Testis (tissue), 2 donors: Measurements from ENCODE around the gene EMC6.

Experiments used
- POLR2A ChIP-seq: fragments of 450-650 bp; IDR thresholded peaks from one replicate; pipeline ENCODE4 v1.6.1; 2017; ENCODE audit warnings: antibody characterized with exemption, mild to moderate bottlenecking, moderate library complexity
- TF ChIP-seq, protein P1 (sequence below), 3 experiments: fragments of 450-650 bp in 2 of 3; fragments of 200-600 bp in 1 of 3; sonication (generic) in 1 of 3; IDR thresholded peaks; one replicate each; pipeline ENCODE4 v1.5.1; 2016 to 2019; ENCODE audit warnings: antibody characterized with exemption in 3 of 3, mild to moderate bottlenecking in 2 of 3, moderate library complexity in 1 of 3

DNA sequence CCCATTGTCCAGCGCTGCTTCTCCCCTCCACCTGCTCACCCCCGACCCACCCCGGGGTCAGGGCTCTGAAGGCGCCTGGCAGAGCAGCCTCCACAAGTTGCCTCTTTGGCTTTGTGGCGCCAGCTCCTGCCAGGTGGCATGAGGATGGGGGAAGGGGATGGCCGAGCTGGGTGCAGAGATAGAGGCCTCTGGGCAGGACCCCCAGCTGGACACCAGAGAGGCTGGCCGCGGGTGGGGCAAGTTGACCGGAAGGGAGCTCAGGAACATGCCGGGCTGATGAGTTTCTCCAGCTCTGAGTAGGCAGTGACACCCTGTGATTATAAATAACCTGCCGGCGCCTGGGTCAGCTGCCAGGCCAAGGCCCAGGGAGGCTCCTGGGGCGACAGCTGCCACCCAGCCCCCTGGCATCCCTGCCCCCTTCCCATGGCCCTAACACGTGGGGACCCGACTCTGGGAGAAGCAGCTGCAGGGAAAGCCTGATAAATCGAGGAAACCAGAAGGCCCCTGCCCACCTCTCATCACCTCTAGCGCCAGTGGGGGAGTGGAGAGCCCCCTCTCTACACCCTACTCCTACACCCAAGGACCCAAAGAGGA is 26.6 kb downstream of the EMC6 start:
- TF ChIP-seq, protein P1, sequence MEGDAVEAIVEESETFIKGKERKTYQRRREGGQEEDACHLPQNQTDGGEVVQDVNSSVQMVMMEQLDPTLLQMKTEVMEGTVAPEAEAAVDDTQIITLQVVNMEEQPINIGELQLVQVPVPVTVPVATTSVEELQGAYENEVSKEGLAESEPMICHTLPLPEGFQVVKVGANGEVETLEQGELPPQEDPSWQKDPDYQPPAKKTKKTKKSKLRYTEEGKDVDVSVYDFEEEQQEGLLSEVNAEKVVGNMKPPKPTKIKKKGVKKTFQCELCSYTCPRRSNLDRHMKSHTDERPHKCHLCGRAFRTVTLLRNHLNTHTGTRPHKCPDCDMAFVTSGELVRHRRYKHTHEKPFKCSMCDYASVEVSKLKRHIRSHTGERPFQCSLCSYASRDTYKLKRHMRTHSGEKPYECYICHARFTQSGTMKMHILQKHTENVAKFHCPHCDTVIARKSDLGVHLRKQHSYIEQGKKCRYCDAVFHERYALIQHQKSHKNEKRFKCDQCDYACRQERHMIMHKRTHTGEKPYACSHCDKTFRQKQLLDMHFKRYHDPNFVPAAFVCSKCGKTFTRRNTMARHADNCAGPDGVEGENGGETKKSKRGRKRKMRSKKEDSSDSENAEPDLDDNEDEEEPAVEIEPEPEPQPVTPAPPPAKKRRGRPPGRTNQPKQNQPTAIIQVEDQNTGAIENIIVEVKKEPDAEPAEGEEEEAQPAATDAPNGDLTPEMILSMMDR (IDR thresholded peaks at IDR 0.05), result no peak
- TF ChIP-seq POLR2A, result no peak
